NCI-H460 (cell line): ENCODE data around the gene NBL1. TPM values are rescaled to one million over a fixed set of nuclear protein-coding genes. Genes with fewer than 3 reads are reported as not detected.
A peak's percentile ranks its signal among the peaks of the same experiment; 100 is the strongest.
"Not testable (repeated sequence)": the region's sequence is repeated elsewhere in the genome, so short reads cannot be mapped to it uniquely, and the experiment has no call there.

Experiments used
- DNase-seq: peaks from one replicate; pipeline ENCODE4 v3.0.0-alpha.2; 2016; ENCODE audit warnings: low read depth; ENCODE audit errors: extremely low read depth
- total RNA-seq: library from RNA; depleted of rRNA; stranded (reverse); fragments of >200 nt; shearing (Covaris generic); gene quantifications from 2 replicates; pipeline ENCODE4 v1.2.3, GENCODE V29; 2014

NBL1 gene
- total RNA-seq, 1 experiment from 2014 or later, result 13.9 TPM

- DNase-seq, result no peak
These were observed 22.7 kb upstream of the NBL1 start for GRCh38 chr1:19621274-19621950.

GRCh38 chr1:19622204-19622603 is 21.9 kb upstream of the NBL1 start:
- DNase-seq, result no peak

GRCh38 chr1:19623523-19623922 is 20.6 kb upstream of the NBL1 start:
- no peak for DNase-seq

DNA sequence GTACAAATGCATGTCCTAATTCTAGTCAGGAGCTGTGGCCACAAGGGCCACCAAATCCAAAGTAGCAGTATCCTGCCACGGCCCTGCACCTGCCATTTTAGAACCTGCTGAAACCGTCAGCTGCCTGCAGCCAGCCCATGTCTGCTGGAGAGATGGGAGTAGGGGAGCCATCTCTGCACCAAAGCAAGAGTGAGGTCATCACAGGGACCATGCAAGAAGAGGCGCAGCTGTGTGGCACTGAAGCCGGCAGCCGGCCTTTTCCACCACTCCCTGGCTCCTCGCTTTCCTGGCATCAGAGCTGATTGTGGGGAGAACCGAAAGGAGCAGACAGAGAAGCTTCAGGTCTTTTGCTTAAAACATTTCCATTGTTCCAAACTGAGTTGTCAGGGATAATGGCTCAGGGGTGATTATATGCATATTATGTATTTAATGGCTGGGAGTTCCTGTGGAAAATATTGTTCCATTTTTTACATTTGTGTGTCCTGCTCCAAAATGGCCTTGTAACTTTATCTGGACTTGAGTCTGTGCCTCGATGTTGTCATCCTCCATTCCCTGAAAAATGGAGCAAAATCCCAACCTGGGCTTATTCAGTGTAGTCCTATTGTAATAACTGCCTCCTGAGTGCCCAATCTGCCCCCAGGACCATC is 18.7 kb upstream of the NBL1 start:
- no peak for DNase-seq

DNA sequence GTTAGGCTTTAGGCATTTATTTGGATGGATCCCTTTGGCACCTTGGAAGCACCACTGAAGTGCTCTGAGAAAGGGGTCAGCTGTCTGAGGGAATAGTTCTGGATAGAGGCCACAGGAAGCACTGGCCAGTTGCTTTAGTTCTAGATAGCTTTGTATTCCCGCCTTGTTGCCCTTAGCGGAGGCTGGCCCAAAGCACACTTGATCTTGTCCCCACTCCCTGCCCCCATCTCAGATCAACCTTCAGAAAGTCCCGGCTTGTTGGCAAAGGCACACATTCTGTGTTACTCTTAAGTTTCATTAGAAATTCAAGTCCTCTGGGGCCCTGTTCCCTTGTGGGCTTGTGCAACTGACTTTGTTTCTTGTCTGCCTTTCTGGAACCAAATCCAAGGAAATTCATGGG is 15.2 kb upstream of the NBL1 start:
- DNase-seq, result no peak

DNA sequence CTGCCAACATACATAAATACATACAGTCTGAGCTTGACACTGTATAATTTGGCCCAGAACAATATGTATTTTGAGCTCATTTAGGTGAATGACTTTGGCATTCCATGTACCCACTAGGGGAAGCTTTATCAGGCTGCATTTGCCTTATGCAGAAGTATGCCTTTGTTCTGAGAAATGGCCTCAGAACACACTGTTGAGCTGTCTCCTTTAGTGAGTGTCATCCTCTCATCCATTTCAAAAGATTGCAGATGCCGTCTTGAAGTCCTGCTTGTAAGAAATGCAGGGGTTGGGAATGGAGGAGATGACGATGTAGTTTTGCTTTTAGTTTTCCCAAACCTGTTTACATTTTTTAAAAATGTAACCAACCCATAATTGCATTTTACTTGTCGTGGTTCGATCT is 14.8 kb upstream of the NBL1 start:
- no peak for DNase-seq

DNA sequence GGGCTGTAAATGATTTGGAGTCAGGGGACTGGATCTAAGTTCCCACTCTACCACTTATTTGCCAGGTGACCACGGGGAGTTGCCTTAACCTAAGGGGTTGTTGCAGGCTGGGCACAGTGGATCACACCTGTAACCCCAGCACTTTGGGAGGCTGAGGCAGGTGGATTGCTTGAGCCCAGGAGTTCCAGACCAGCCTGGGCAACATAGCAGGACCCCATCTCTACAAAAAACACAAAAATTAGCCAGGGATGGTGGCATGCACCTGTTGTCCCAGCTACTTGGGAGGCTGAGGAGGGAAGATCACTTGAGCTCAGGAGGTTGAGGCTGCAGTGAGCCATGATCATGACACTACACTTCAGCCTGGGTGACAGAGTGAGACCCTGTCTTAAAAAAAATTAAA is 13.9 kb upstream of the NBL1 start:
- not testable (repeated sequence) for DNase-seq

DNA sequence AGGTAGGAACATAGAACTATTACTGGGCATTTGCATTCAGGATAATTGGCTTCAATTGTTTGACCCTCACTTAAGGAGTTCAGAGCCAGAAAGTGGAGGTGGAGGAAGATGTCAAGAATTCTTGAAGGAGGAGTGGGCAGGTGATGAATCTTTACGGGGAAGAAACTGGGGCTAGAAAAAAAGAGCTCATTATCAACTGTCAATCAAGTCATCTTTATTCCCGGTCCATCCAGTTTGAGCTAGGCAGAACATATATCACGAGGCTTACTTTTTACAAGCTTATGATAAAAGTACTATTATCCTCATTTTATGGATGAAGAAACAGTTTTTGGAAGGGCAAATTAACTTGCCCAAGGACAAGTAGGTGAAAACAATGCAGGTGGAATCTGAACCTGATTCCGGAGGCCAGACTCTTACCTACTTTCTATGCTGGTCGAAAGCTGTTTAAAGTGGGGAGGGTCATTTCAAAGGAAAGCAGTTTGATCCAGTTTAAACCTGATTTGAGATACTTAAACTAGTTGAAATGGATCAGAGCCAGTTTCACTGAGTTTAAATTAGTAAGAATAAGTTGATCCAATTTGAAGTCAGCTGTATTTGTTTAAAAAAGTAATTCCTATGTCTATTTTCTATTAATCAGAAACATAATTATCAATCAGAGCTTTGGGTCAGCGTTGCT is 13.3 kb upstream of the NBL1 start:
- DNase-seq, result no peak

GRCh38 chr1:19632211-19632610 is 11.9 kb upstream of the NBL1 start:
- no peak for DNase-seq

GRCh38 chr1:19633106-19633505 is 11.0 kb upstream of the NBL1 start:
- DNase-seq, result no peak

DNA sequence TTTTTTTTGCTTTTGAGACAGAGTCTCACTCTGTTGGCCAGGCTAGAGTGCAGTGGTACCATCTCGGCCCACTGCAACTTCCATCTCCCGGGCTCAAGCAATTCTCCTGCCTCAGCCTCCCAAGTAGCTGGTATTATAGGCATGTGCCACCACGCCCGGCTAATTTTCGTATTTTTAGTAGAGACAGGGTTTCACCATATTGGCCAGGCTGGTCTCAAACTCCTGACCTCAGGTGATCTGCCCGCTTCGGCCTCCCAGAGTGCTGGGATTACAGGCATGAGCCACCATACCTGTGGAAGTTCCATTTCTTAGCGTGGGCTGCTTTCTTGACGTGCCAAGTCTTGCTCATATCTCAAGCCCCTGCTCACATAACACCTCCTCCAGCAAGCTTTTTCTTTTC is 9.0 kb upstream of the NBL1 start:
- DNase-seq, result not testable (repeated sequence)

DNA sequence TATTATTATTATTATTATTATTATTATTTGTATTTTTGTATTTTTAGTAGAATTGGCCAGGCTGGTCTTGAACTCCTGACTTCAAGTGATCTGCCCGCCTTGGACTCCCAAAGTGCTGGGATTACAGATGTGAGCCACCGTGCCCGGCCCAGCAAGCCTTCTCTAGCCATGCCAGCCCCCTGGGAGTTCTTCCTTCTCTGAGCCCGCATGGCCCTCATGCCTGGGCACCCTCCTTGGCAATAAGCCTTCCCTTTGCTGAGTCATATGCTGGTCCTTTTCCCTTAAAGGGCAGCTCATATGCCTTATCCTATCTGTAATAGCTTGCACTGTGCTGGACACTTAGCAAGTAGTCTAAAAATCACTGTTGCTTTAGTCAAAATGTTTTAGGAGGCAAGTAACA is 8.5 kb upstream of the NBL1 start:
- DNase-seq, result no peak

DNA sequence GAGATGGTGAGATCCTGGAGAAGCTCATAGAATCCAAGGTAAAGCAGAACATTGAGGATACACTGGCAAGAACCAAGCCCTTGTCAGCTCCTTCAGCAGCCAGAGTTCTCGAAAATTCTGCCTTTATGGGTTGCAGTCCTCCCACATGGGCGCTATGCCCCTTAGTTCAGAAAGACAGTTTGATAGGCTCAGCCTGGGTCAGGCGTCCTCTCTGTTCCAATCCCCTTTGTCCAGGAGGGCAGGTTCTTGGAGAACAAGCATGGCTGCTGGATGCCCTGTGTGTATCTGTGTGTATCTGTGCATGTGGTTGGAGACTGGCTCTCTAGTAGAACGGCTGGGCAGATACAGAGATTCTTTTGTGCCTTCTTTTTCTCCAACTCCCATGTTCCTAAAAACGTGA is 8.0 kb upstream of the NBL1 start:
- DNase-seq, result no peak

GRCh38 chr1:19636749-19637148 is 7.4 kb upstream of the NBL1 start:
- DNase-seq, result not testable (repeated sequence)

DNA sequence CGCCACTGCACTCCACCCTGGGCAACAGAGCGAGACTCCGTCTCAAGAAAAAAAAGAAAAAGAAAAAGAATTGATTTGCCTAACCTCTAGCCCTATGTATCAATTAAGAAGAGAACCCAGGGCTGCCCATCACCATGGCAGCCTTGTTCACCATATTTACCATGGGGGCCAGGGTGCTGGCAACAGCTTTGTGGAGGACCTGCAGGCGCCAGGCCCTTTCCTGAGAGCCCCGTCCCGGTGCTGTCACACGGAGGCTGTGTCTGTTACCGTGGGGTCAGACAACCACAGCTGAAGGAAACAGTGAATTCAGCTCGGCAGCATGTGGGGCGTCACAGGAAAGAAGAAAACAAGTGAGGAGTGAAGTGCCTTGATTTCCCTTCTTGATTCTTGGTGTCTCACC is 6.5 kb upstream of the NBL1 start:
- DNase-seq, result no peak

DNA sequence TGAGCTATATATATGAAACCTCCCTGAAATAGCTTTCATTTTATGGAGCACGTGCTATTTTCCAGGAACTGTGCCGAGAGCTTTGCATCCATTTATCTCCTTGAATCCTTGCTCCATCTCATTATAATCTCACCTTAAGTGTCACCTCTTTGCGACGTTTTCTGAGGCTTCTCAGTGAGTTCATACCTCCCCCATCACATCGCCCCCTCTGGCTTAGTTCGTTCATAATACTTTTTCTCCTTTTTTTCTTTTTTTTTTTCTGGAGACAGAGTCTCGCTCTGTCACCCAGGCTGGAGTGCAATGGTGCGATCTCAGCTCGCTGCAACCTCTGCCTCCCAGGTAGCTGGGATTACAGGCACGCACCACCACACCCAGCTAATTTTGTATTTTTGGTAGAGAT is 4.9 kb upstream of the NBL1 start:
- not testable (repeated sequence) for DNase-seq

DNA sequence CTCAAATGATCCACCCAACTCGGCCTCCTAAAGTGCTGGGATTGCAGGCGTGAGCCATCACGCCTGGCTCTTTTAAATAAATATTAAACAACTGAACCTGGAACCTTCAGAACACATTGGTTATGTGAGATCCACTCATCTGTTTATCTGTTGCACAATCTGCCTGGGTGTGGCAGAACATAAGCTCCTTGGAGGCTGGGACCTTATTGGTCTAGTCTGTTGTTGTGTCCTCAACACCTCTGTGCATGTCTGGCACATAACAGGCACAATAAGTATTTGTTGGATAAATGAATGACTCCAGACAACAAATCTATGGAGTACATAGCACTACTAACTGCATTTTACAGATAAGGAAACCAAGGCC is 4.1 kb upstream of the NBL1 start:
- peak; percentile 35 for DNase-seq

- no peak for DNase-seq
These were observed 3.5 kb upstream of the NBL1 start for GRCh38 chr1:19640363-19641316.

DNA sequence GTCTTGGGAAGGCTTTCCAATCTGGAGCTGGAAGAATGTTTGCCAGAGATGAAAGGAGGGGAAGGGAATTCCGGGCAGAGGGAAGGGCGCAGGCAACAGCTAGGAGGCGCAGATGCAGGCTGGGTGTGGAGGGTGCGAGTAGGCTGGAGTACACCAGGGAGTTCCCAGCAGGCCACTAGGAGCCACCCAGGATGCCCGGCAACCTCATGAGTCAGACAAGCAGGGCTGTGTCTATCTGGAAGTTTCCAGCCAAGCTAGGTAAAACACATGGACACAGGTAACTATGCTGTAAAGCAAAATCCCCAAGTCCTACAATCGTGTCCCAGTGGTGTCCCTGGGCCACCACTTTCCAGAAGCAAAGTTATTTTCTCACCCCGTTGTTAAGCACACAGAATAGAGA is 990 bp upstream of the NBL1 start:
- DNase-seq, result peak; percentile 63

GRCh38 chr1:19644395-19644680 is 227 bp downstream of the NBL1 start:
- DNase-seq, result no peak

DNA sequence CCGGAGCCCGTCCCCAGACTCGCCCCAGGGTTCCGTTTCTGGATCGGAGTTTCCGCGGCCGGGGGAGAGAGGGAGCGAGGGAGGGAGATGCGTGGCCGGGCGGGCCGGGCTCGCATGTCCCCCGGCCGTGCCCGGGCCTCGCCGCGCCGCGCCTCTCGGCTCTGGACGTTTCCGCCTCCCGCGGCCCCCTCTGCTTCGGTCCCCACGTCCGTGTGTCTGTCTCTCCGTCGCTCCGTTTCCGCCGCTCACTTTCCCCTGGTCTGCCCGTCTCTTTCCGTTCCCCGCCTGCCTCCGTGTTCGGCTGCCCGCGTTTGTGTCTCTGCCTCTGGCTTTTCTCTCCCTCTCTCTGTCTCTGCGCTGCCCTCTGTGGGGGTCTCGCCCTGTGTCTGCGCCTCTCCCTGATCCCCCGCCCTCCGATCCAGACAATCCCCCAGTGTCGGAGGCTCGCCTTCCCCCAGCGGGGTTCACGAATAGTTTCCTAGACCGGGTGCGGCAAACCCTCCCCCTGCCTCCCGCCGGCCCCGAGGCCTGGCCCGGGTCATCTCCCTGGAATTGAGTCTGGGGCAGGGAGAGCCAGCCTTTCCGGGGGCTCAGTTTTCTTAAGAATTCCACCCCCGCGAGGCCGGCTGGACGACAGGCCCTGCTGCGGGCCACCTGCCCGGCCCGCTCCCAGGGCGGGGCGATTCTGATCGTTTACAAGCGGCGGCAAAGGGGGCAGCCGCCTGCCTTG is 735 bp downstream of the NBL1 start:
- DNase-seq, result no peak
